Kidney (tissue), 14 donors: ENCODE measurements around the gene FAM120A. TPM values are rescaled to one million over a fixed set of nuclear protein-coding genes. Genes with fewer than 3 reads are reported as not detected.

Experiments
- DNase-seq, 5 donors: peaks; one replicate each; pipeline ENCODE4 v3.0.0-alpha.2; 2013 to 2020
- FAIRE-seq: peaks from 2 replicates; lab custom pipeline; 2012; peaks lifted over from hg19 to GRCh38; lab: Jason Lieb, UNC
- H3K27ac ChIP-seq, 2 donors: one replicate each; pipeline ENCODE4 v1.7.0; 2013; ENCODE audit warnings: low read depth in 2 of 2, low read length in 2 of 2, inconsistent platforms in 1 of 2
- H3K27me3 ChIP-seq: one replicate; pipeline ENCODE4 v1.7.1; 2013; ENCODE audit warnings: low read length, inconsistent platforms; ENCODE audit not compliant: control insufficient read depth, insufficient read depth
- H3K36me3 ChIP-seq, 3 donors: one replicate each; pipeline versions ENCODE4 v1.7.0 to v1.7.1; 2013; ENCODE audit warnings: low read length in 3 of 3, control low read depth in 1 of 3, inconsistent platforms in 1 of 3; ENCODE audit not compliant: insufficient read depth in 3 of 3, control insufficient read depth in 2 of 3
- H3K4me1 ChIP-seq, 3 donors: one replicate each; pipeline versions ENCODE4 v1.7.0 to v1.7.1; 2013; ENCODE audit warnings: low read length in 3 of 3, inconsistent platforms in 1 of 3, low read depth in 1 of 3; ENCODE audit not compliant: control insufficient read depth in 2 of 3, insufficient read depth in 2 of 3
- H3K4me3 ChIP-seq, 3 donors: one replicate each; pipeline versions ENCODE4 v1.7.0 to v1.8.1; 2013; ENCODE audit warnings: low read length in 3 of 3, control low read depth in 1 of 3, inconsistent platforms in 1 of 3
- H3K9ac ChIP-seq, 3 donors: one replicate each; pipeline versions ENCODE4 v1.7.0 to v1.7.1; 2013; ENCODE audit warnings: low read length in 3 of 3, control low read depth in 1 of 3, inconsistent platforms in 1 of 3
- H3K9me3 ChIP-seq, 3 donors: one replicate each; pipeline versions ENCODE4 v1.7.0 to v1.7.1; 2013; ENCODE audit warnings: low read length in 3 of 3, control low read depth in 1 of 3, inconsistent platforms in 1 of 3; ENCODE audit not compliant: control insufficient read depth in 2 of 3, insufficient read depth in 1 of 3
- intact Hi-C: fragments of 100-400 bp; cut with DNase I; formaldehyde crosslinking; loops from one replicate; pipeline ENCODE4 v1.11.1; 2022
- polyA plus RNA-seq: library from polyadenylated mRNA; stranded (reverse); fragments of 350-450 nt; fragmentation: Illumina TruSeq; extraction: RNeasy Lipid Tissue Mini Kit (QIAGEN cat#74804); gene quantifications from one replicate; pipeline ENCODE4 v1.2.3, GENCODE V29; 2014; ENCODE audit warnings: low read depth, low replicate concordance; ENCODE audit not compliant: insufficient read depth
- total RNA-seq: library from RNA; stranded (reverse); fragmentation: NEBNext Ultra II Directional; extraction: Animal tissue kit (Norgen Biotek cat#: 25700); gene quantifications from one replicate; pipeline ENCODE4 v1.2.1, GENCODE V29; 2021
- TF ChIP-seq, protein P1 (sequence below): IDR thresholded peaks from 3 replicates; pipeline ENCODE4 v1.5.1; 2012; ENCODE audit warnings: mild to moderate bottlenecking, moderate library complexity, borderline replicate concordance; ENCODE audit not compliant: insufficient read depth; ENCODE audit errors: extremely low read depth
- donor health status: control.
- donor health status: control.
- donor health status: control.
- donor health status: control.
- donor health status: control.
- donor health status: DM: yes; HTN: yes; CAD: no.
- donor health status: Normal renal cell carcinoma (clear cell type).

FAM120A gene
- total and polyA plus RNA-seq, 2 donors from 2014 or later, result 43.7 to 127 TPM

DNA sequence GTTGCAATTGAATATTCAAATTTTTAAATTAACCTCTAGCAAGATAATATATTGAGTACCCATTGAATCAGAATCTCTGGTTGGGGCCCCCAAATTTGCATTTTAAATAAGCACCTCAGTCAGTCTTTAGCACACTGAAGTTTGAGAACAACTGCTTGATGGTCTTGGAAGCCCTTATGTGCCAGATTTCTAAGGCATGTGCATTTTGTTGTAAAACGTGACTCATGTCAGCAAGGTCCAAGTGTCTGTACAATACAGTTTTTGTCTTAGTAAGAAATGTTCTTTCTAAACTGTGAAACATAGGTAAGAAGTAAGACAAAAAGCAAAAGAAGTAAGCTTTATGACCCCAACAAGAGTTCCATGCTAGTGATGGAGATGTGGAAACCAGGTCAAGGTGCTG lies 65.8 kb downstream of the FAM120A start:
- TF ChIP-seq, protein P1, sequence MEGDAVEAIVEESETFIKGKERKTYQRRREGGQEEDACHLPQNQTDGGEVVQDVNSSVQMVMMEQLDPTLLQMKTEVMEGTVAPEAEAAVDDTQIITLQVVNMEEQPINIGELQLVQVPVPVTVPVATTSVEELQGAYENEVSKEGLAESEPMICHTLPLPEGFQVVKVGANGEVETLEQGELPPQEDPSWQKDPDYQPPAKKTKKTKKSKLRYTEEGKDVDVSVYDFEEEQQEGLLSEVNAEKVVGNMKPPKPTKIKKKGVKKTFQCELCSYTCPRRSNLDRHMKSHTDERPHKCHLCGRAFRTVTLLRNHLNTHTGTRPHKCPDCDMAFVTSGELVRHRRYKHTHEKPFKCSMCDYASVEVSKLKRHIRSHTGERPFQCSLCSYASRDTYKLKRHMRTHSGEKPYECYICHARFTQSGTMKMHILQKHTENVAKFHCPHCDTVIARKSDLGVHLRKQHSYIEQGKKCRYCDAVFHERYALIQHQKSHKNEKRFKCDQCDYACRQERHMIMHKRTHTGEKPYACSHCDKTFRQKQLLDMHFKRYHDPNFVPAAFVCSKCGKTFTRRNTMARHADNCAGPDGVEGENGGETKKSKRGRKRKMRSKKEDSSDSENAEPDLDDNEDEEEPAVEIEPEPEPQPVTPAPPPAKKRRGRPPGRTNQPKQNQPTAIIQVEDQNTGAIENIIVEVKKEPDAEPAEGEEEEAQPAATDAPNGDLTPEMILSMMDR, result no peak
- H3K9me3 ChIP-seq, result no peaks in the 10 kb centered on the region
- intact Hi-C loops, result no loop called here
- H3K4me3 ChIP-seq, result no peak overlapping the region
- peaks cover 2 to 21% (median 8%) of the 10 kb centered on the region in 3 donors for H3K36me3 ChIP-seq
- H3K27me3 ChIP-seq, result no peaks in the 10 kb centered on the region
- FAIRE-seq (no peak), DNase-seq (no peak)
- no peak overlapping the region for H3K9ac ChIP-seq
- no peak overlapping the region for H3K27ac ChIP-seq
- H3K4me1 ChIP-seq, result peaks cover 0 to 2% (median 0%) of the 10 kb centered on the region in 3 donors

GRCh38 chr9:93520523-93520922 lies 69.0 kb downstream of the FAM120A start:
- TF ChIP-seq, protein P1, result no peak
- Histone ChIP-seq H3K9ac (no peak overlapping the region), H3K27ac (no peak overlapping the region), H3K9me3 (no peaks in the 10 kb centered on the region), H3K36me3 (peaks cover 2 to 28% (median 13%) of the 10 kb centered on the region in 3 donors), H3K27me3 (no peaks in the 10 kb centered on the region), H3K4me1 (no peaks in the 10 kb centered on the region), H3K4me3 (no peak overlapping the region)
- FAIRE-seq, result no peak
- no peak for DNase-seq
- intact Hi-C loops, result no loop called here

- intact Hi-C loops, result no loop called here
- H3K9ac ChIP-seq, result no peak overlapping the region
- H3K4me1 ChIP-seq, result no peaks in the 10 kb centered on the region
- TF ChIP-seq, protein P1, result no peak
- no peaks in the 10 kb centered on the region for H3K9me3 ChIP-seq
- FAIRE-seq, result no peak
- no peaks in the 10 kb centered on the region for H3K27me3 ChIP-seq
- peaks cover 0 to 32% (median 20%) of the 10 kb centered on the region in 3 donors for H3K36me3 ChIP-seq
- no peak overlapping the region for H3K27ac ChIP-seq
- DNase-seq, result no peak
- H3K4me3 ChIP-seq, result no peak overlapping the region
These were observed 71.3 kb downstream of the FAM120A start for GRCh38 chr9:93522736-93523135.
